SU-DHL-6 (cell line): ENCODE measurements around the gene SYT17.

Experiments used
- H2AFZ ChIP-seq: fragments of 200-600 bp; sonication (generic); 2 replicates; pipeline ENCODE4 v1.6.1; 2014; ENCODE audit warnings: low read depth, mild to moderate bottlenecking, moderate library complexity, mixed read lengths, antibody characterized with exemption, low read length; ENCODE audit not compliant: severe bottlenecking
- H3F3A ChIP-seq: fragments of 200-600 bp; shearing (Covaris generic); 2 replicates; pipeline ENCODE4 v1.6.0; 2016; ENCODE audit warnings: antibody characterized with exemption, mild to moderate bottlenecking; ENCODE audit not compliant: insufficient read depth
- H3K27ac ChIP-seq: fragments of 200-600 bp; sonication (generic); 2 replicates; pipeline ENCODE4 v1.5.1; 2016; ENCODE audit warnings: low read depth, mild to moderate bottlenecking, low read length, moderate library complexity, mixed read lengths
- H3K27me3 ChIP-seq: fragments of 200-600 bp; sonication (generic), shearing (Covaris generic); 2 replicates; pipeline ENCODE4 v1.6.0; 2014; ENCODE audit warnings: mild to moderate bottlenecking, low read length
- H3K36me3 ChIP-seq: fragments of 200-600 bp; sonication (generic); 2 replicates; pipeline ENCODE4 v1.6.1; 2014; ENCODE audit warnings: mild to moderate bottlenecking, low read length, mixed read lengths
- H3K4me2 ChIP-seq: fragments of 300-600, 200-600 bp; shearing (Covaris generic), sonication (generic); 2 replicates; pipeline ENCODE4 v1.6.0; 2014; ENCODE audit warnings: low read length, low read depth, mild to moderate bottlenecking; ENCODE audit not compliant: poor library complexity, severe bottlenecking
- H3K4me3 ChIP-seq: fragments of 200-600 bp; sonication (generic); 2 replicates; pipeline ENCODE4 v1.5.1; 2014; ENCODE audit warnings: antibody characterized with exemption, low read length, mild to moderate bottlenecking, mixed read lengths; ENCODE audit not compliant: insufficient read depth, poor library complexity, severe bottlenecking
- H3K79me2 ChIP-seq: fragments of 200-600 bp; sonication (generic); 2 replicates; pipeline ENCODE4 v1.6.1; 2014; ENCODE audit warnings: mild to moderate bottlenecking, low read length, moderate library complexity; ENCODE audit not compliant: insufficient read depth
- H3K9ac ChIP-seq: fragments of 200-600 bp; sonication (generic); 2 replicates; pipeline ENCODE4 v1.7.0; 2014; ENCODE audit warnings: mild to moderate bottlenecking, low read length
- H3K9me2 ChIP-seq: fragments of 200-600 bp; sonication (generic); replicated peaks from 2 replicates; pipeline ENCODE4 v1.6.1; 2014; ENCODE audit warnings: low read length; ENCODE audit not compliant: insufficient read depth
- H3K9me3 ChIP-seq: fragments of 200-600 bp; sonication (generic); 2 replicates; pipeline ENCODE4 v1.6.1; 2014; ENCODE audit warnings: low read length, mixed read lengths; ENCODE audit not compliant: insufficient read depth
- H4K20me1 ChIP-seq: fragments of 200-600 bp; sonication (generic); 2 replicates; pipeline ENCODE4 v1.6.1; 2014; ENCODE audit warnings: low read depth, mild to moderate bottlenecking, antibody characterized with exemption, low read length, moderate library complexity, mixed read lengths
- EZH2phosphoT487 ChIP-seq: fragments of 200-600 bp; sonication (generic), shearing (Covaris generic); conservative IDR thresholded peaks from 2 replicates; pipeline ENCODE4 v1.6.1; 2018; ENCODE audit warnings: mild to moderate bottlenecking, antibody characterized with exemption, low read length, moderate library complexity, mixed read lengths
- TF ChIP-seq, protein P1 (sequence below): fragments of 200-600 bp; sonication (generic); IDR thresholded peaks from one replicate; pipeline ENCODE4 v1.5.1; 2017; ENCODE audit warnings: antibody characterized with exemption, mild to moderate bottlenecking, low read length, moderate library complexity; ENCODE audit not compliant: insufficient read depth, poor library complexity, severe bottlenecking

SYT17 gene

DNA sequence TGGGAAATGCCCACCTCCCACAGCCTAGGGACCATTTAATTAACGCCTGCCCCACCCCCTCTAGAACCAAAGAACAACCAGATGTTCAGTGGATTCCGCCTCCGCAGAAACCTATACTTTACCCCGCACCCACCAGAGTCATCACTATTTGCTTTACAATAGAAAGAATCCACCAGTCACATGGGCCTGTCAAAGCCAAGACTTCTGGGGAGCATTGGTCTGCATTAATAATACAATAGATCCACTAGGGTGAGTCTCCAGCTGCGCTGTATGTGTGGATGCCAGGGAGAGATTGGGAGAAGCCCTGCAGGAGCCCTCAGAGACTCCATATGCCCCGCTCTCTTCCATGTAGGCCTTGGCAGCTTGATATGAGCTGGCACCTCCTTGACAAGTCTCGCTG is 148.8 kb downstream of the SYT17 start:
- Histone ChIP-seq H3K36me3 (no peaks in the 10 kb centered on the region), H3K79me2 (no peaks in the 10 kb centered on the region), H4K20me1 (no peaks in the 10 kb centered on the region), H3K9me2 (no peaks in the 10 kb centered on the region), H3K9me3 (no peaks in the 10 kb centered on the region), H2AFZ (no peak overlapping the region), H3F3A (no peaks in the 10 kb centered on the region), H3K4me2 (no peak overlapping the region), H3K4me3 (no peak overlapping the region), H3K27me3 (no peaks in the 10 kb centered on the region; the same call in 1 of the 2 replicates), H3K9ac (no peak overlapping the region), H3K27ac (no peak overlapping the region)
- TF ChIP-seq, protein P1, sequence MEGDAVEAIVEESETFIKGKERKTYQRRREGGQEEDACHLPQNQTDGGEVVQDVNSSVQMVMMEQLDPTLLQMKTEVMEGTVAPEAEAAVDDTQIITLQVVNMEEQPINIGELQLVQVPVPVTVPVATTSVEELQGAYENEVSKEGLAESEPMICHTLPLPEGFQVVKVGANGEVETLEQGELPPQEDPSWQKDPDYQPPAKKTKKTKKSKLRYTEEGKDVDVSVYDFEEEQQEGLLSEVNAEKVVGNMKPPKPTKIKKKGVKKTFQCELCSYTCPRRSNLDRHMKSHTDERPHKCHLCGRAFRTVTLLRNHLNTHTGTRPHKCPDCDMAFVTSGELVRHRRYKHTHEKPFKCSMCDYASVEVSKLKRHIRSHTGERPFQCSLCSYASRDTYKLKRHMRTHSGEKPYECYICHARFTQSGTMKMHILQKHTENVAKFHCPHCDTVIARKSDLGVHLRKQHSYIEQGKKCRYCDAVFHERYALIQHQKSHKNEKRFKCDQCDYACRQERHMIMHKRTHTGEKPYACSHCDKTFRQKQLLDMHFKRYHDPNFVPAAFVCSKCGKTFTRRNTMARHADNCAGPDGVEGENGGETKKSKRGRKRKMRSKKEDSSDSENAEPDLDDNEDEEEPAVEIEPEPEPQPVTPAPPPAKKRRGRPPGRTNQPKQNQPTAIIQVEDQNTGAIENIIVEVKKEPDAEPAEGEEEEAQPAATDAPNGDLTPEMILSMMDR, result no peak
- TF ChIP-seq EZH2phosphoT487, result no peak
